H1 (cell line): ENCODE measurements around the gene HSPBP1. TPM values are rescaled to one million over a fixed set of nuclear protein-coding genes. Genes with fewer than 3 reads are reported as not detected.
A peak's percentile ranks its signal among the peaks of the same experiment; 100 is the strongest.

Experiments used
- CTCF ChIA-PET: fragments of 300-600 bp; sonication (Branson Sonifier 250); formaldehyde crosslinking; loops from one replicate; lab custom pipeline; 2021; ENCODE audit not compliant: partially characterized antibody; lab: Charles Lee
- POLR2A ChIA-PET: fragments of 300-600 bp; sonication (Branson Sonifier 250); formaldehyde crosslinking; loops from one replicate; lab custom pipeline; 2021; ENCODE audit warnings: inconsistent platforms; ENCODE audit not compliant: partially characterized antibody; lab: Charles Lee
- DNase-seq, 2 experiments: peaks; one replicate each; pipeline versions ENCODE4 v3.0.0 to v3.0.0-alpha.2; 2010 to 2022; ENCODE audit warnings: low spot score in 2 of 2, low read depth in 1 of 2, mixed read lengths in 1 of 2
- FAIRE-seq: peaks from 2 replicates; lab custom pipeline; 2011; peaks lifted over from hg19 to GRCh38; lab: Jason Lieb, UNC
- H2AFZ ChIP-seq: 2 replicates; pipeline ENCODE4 v1.8.1; 2012; ENCODE audit warnings: low read length, inconsistent platforms
- H2AK5ac ChIP-seq: 2 replicates; pipeline ENCODE4 v1.6.1; 2013; ENCODE audit warnings: low read depth, low read length
- H2BK120ac ChIP-seq: replicated peaks from 2 replicates; pipeline ENCODE3; 2013; ENCODE audit warnings: low read depth, low read length, inconsistent platforms
- H2BK12ac ChIP-seq: 2 replicates; pipeline ENCODE4 v1.6.1; 2013; ENCODE audit warnings: low read depth, low read length
- H2BK15ac ChIP-seq: 2 replicates; pipeline ENCODE4 v1.6.1; 2013; ENCODE audit warnings: low read length
- H2BK20ac ChIP-seq: 2 replicates; pipeline ENCODE4 v1.6.1; 2013; ENCODE audit warnings: low read length
- H2BK5ac ChIP-seq: 2 replicates; pipeline ENCODE4 v1.6.1; 2013; ENCODE audit warnings: low read depth, low read length
- H3K14ac ChIP-seq: 2 replicates; pipeline ENCODE4 v1.6.1; 2013; ENCODE audit warnings: inconsistent platforms; ENCODE audit not compliant: insufficient read length
- H3K18ac ChIP-seq: 2 replicates; pipeline ENCODE4 v1.6.1; 2013; ENCODE audit warnings: low read length; ENCODE audit errors: extremely low read depth
- H3K23ac ChIP-seq: 2 replicates; pipeline ENCODE4 v1.6.1; 2013; ENCODE audit warnings: inconsistent platforms; ENCODE audit not compliant: insufficient read length
- H3K23me2 ChIP-seq: 2 replicates; pipeline ENCODE4 v1.6.1; 2013; ENCODE audit warnings: low read depth, low read length
- H3K27ac ChIP-seq: 2 replicates; pipeline ENCODE4 v1.6.1; 2011; ENCODE audit warnings: low read depth, low read length, inconsistent platforms
- H3K27me3 ChIP-seq, 4 experiments: replicated peaks in 1 of 4; 1 replicate in 1 of 4; 2 replicates in 3 of 4; pipeline versions ENCODE4 v1.6.1 to v1.8.1; 2011 to 2013; ENCODE audit warnings: low read length in 3 of 4, mild to moderate bottlenecking in 3 of 4, inconsistent platforms in 2 of 4, mixed read lengths in 2 of 4, moderate library complexity in 1 of 4; ENCODE audit not compliant: control insufficient read depth in 3 of 4, insufficient read depth in 3 of 4; ENCODE audit errors: extremely low read depth in 1 of 4
- H3K36me3 ChIP-seq, 4 experiments: 2 replicates each; pipeline versions ENCODE4 v1.6.1 to v1.8.1; 2011 to 2013; ENCODE audit warnings: mild to moderate bottlenecking in 4 of 4, low read length in 3 of 4, moderate library complexity in 2 of 4, control low read depth in 1 of 4, inconsistent platforms in 1 of 4; ENCODE audit not compliant: insufficient read depth in 4 of 4, control insufficient read depth in 2 of 4
- H3K4ac ChIP-seq: replicated peaks from 2 replicates; pipeline ENCODE3; 2013; ENCODE audit warnings: low read length, low read depth, mixed read lengths, inconsistent platforms; ENCODE audit not compliant: insufficient read length
- H3K4me1 ChIP-seq, 4 experiments: replicated peaks in 1 of 4; 1 replicate in 1 of 4; 2 replicates in 3 of 4; pipeline versions ENCODE4 v1.6.1 to v1.8.1; 2011 to 2013; ENCODE audit warnings: low read length in 3 of 4, inconsistent platforms in 2 of 4, mixed read lengths in 1 of 4; ENCODE audit not compliant: insufficient read depth in 4 of 4, control insufficient read depth in 3 of 4
- H3K4me2 ChIP-seq, 2 experiments: 2 replicates each; pipeline versions ENCODE4 v1.6.1 to v1.8.1; 2011 to 2013; ENCODE audit warnings: low read depth in 2 of 2, low read length in 2 of 2, control low read depth in 1 of 2, inconsistent platforms in 1 of 2, mild to moderate bottlenecking in 1 of 2; ENCODE audit not compliant: insufficient read depth in 1 of 2
- H3K4me3 ChIP-seq, 4 experiments: fragments of 200-600, 300-600 bp in 1 of 4; sonication (generic), shearing (Covaris generic), sonication (Bioruptor Twin) in 1 of 4; 2 replicates each; pipeline versions ENCODE4 v1.5.1 to v1.8.1; 2011 to 2016; ENCODE audit warnings: low read length in 4 of 4, low read depth in 3 of 4, control low read depth in 2 of 4, inconsistent platforms in 2 of 4, mild to moderate bottlenecking in 2 of 4, mixed read lengths in 1 of 4, moderate library complexity in 1 of 4; ENCODE audit not compliant: insufficient read depth in 2 of 4; ENCODE audit errors: extremely low read depth in 1 of 4
- H3K56ac ChIP-seq: replicated peaks from 2 replicates; pipeline ENCODE3; 2013; ENCODE audit warnings: low read depth, mild to moderate bottlenecking, mixed read lengths, low read length, inconsistent platforms; ENCODE audit not compliant: insufficient read length
- H3K79me1 ChIP-seq: 2 replicates; pipeline ENCODE4 v1.6.1; 2013; ENCODE audit warnings: low read depth, low read length, control low read depth
- H3K79me2 ChIP-seq, 2 experiments: 2 replicates each; pipeline versions ENCODE4 v1.6.1 to v1.8.1; 2012 to 2013; ENCODE audit warnings: low read length in 2 of 2, mild to moderate bottlenecking in 2 of 2, inconsistent platforms in 1 of 2; ENCODE audit not compliant: insufficient read depth in 2 of 2, control insufficient read depth in 1 of 2
- H3K9ac ChIP-seq, 4 experiments: replicated peaks in 1 of 4; 1 replicate in 1 of 4; 2 replicates in 3 of 4; pipeline versions ENCODE4 v1.6.1 to v1.8.1; 2011 to 2013; ENCODE audit warnings: low read depth in 3 of 4, low read length in 3 of 4, control low read depth in 2 of 4, mild to moderate bottlenecking in 2 of 4, moderate library complexity in 2 of 4, inconsistent platforms in 1 of 4; ENCODE audit errors: extremely low read depth in 1 of 4
- H3K9me3 ChIP-seq, 2 experiments: 2 replicates each; pipeline versions ENCODE4 v1.6.1 to v1.8.1; 2012 to 2013; ENCODE audit warnings: mild to moderate bottlenecking in 2 of 2, moderate library complexity in 2 of 2, control low read depth in 1 of 2, inconsistent platforms in 1 of 2, low read depth in 1 of 2, low read length in 1 of 2, mixed read lengths in 1 of 2; ENCODE audit not compliant: insufficient read depth in 2 of 2
- H4K20me1 ChIP-seq, 2 experiments: replicated peaks in 1 of 2; 2 replicates each; pipeline versions ENCODE3 to v1.8.1; 2011 to 2013; ENCODE audit warnings: inconsistent platforms in 2 of 2, low read length in 2 of 2, mild to moderate bottlenecking in 1 of 2; ENCODE audit not compliant: insufficient read depth in 2 of 2, control insufficient read depth in 1 of 2
- H4K5ac ChIP-seq: 2 replicates; pipeline ENCODE4 v1.6.1; 2013; ENCODE audit warnings: low read length, low read depth, mixed read lengths, inconsistent platforms; ENCODE audit not compliant: insufficient read length
- H4K8ac ChIP-seq: 2 replicates; pipeline ENCODE4 v1.8.0; 2013; ENCODE audit warnings: mild to moderate bottlenecking, moderate library complexity, low read length, inconsistent platforms; ENCODE audit not compliant: insufficient read depth; ENCODE audit errors: extremely low read depth
- H4K91ac ChIP-seq: replicated peaks from 2 replicates; pipeline ENCODE3; 2013; ENCODE audit warnings: low read length, mixed read lengths, inconsistent platforms; ENCODE audit not compliant: insufficient read length
- BCL11A ChIP-seq, 2 experiments: IDR thresholded peaks; one replicate each; pipeline ENCODE4 v1.6.1; 2011; ENCODE audit warnings: low read depth in 2 of 2, low read length in 2 of 2, mild to moderate bottlenecking in 2 of 2
- EP300 ChIP-seq, 2 experiments: IDR thresholded peaks; 1 replicate in 1 of 2; 2 replicates in 1 of 2; pipeline ENCODE4 v1.6.1; 2011 to 2012; ENCODE audit warnings: low read depth in 2 of 2, low read length in 2 of 2, mild to moderate bottlenecking in 2 of 2, borderline replicate concordance in 1 of 2, inconsistent platforms in 1 of 2, moderate library complexity in 1 of 2
- EZH2 ChIP-seq: fragments of 200-600 bp; sonication (generic); IDR thresholded peaks from 2 replicates; pipeline ENCODE4 v1.7.1; 2012; ENCODE audit warnings: low read depth, mild to moderate bottlenecking, moderate library complexity, low read length, inconsistent platforms; ENCODE audit not compliant: severe bottlenecking
- GABPA ChIP-seq: IDR thresholded peaks from 2 replicates; pipeline ENCODE4 v1.6.1; 2011; ENCODE audit warnings: mild to moderate bottlenecking, low read length, moderate library complexity, borderline replicate concordance; ENCODE audit not compliant: insufficient read depth
- KDM5A ChIP-seq: fragments of 200-600 bp; IDR thresholded peaks from 2 replicates; pipeline ENCODE4 v1.7.1; 2012; ENCODE audit warnings: mild to moderate bottlenecking, low read length, inconsistent platforms, mixed read lengths
- NRF1 ChIP-seq: IDR thresholded peaks from 2 replicates; pipeline ENCODE4 v1.6.1; 2011; ENCODE audit warnings: mild to moderate bottlenecking, low read depth, low read length, improper control_type of control experiment
- SAP30 ChIP-seq: fragments of 300-600 bp; sonication (generic); IDR thresholded peaks from 2 replicates; pipeline ENCODE4 v1.7.1; 2012; ENCODE audit warnings: low read length, moderate library complexity, mild to moderate bottlenecking, inconsistent platforms; ENCODE audit not compliant: insufficient read depth, insufficient replicate concordance
- SIX5 ChIP-seq: IDR thresholded peaks from 2 replicates; pipeline ENCODE4 v1.6.1; 2011; ENCODE audit warnings: mild to moderate bottlenecking, low read depth, low read length
- SRF ChIP-seq: IDR thresholded peaks from 2 replicates; pipeline ENCODE4 v1.6.1; 2011; ENCODE audit warnings: mild to moderate bottlenecking, low read depth, low read length, moderate library complexity
- WGBS, 2 experiments: shearing (Covaris generic) in 1 of 2; methylation state at CpG; one replicate each; pipeline versions ENCODE4 v1.1.6 to v1.1.7; 2013 to 2015; ENCODE audit warnings: low lambda C conversion rate in 2 of 2, mixed read lengths in 2 of 2, inconsistent platforms in 1 of 2, low coverage in 1 of 2, missing lambda C conversion rate in 1 of 2; ENCODE audit not compliant: insufficient replicate concordance in 2 of 2, insufficient coverage in 1 of 2, insufficient read length in 1 of 2; ENCODE audit errors: extremely low coverage in 1 of 2, missing lambda C conversion rate in 1 of 2; 5-methylcytosine and 5-hydroxymethylcytosine counted together
- polyA plus RNA-seq, 7 experiments: library from polyadenylated mRNA; depleted of rRNA in 3 of 7; stranded (reverse) in 5 of 7; unstranded in 2 of 7; fragments of >200 nt in 5 of 7; fragments of 200-250 nt in 2 of 7; gene quantifications; 1 replicate in 5 of 7; 2 replicates in 1 of 7; 4 replicates in 1 of 7; pipeline versions ENCODE4 v1.2.1 to v1.2.3, GENCODE V29; 2011 to 2013; ENCODE audit warnings: missing spikeins in 2 of 7, mixed read lengths in 2 of 7
- total RNA-seq: library from RNA; stranded (reverse); fragmentation: NEBNext Ultra II Directional; extraction: Animal tissue kit (Norgen Biotek cat#: 25700); gene quantifications from 2 replicates; pipeline ENCODE4 v1.2.1, GENCODE V29; 2021

Gene HSPBP1
- total and polyA plus RNA-seq, 2 of the 8 experiments (the other 6 are each of a cell fraction or from before 2014, with no cell fraction given): 63.4 to 100 TPM

DNA sequence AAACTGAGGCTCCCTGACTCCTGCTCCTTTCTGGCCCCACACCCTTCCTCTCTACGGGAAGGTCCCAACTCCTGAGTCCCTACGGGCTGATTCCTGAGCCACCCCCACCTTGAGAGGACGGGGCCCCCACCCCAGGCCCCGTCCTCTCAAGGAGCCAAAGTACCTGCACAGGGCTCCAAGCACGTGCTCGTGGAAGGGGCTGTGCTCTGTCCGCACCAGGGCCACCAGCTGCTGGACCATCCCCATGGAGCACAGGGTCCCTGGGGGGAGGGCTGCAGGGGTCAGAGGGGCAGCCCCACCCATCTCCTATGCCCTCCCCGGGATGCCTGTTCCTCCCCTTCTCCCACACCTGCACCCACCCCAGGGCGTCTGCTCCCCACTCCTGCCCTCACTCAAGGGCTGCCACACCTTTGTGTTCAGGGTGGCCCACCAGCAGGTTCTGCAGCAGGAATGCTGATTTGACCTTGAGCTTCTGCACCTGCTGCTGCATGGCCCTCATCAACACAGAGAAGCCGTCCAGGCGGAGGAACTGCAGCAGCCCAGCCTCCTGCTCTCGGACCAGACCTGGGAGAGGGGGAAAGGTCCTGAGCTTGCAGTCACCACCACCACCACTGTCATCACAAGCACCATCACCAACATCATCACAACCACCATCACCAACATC is 14.1 kb downstream of the HSPBP1 start:
- peaks cover 0 to 10% of the 10 kb centered on the region in 2 experiments for H4K20me1 ChIP-seq
- CTCF ChIA-PET: interaction anchor here (1.4 kb wide), 1 partner anchor 12 kb away, joined by 4 read pairs; no protein-coding TSS in a partner anchor
- no peak overlapping the region for H2BK120ac ChIP-seq
- H3K56ac ChIP-seq: peak overlapping the region; percentile 96
- peaks cover 0 to 3% (median 0%) of the 10 kb centered on the region in 4 experiments; a peak in 1 of 7 replicates for H3K4me1 ChIP-seq
- no peak overlapping the region for H4K91ac ChIP-seq
- no peak overlapping the region for H4K5ac ChIP-seq
- peaks cover 0 to 3% of the 10 kb centered on the region in 2 experiments; a peak in 3 of 4 replicates for H3K9me3 ChIP-seq
- H3K4me2 ChIP-seq: no peak overlapping the region
- no peak overlapping the region for H3K18ac ChIP-seq
- POLR2A ChIA-PET: interaction anchor here (1.7 kb wide), 1 partner anchor 142 kb away, joined by 5 read pairs; the partner anchor contains the start of gene UBE2S
- no peak overlapping the region for H3K4ac ChIP-seq
- H3K36me3 ChIP-seq: no peaks in the 10 kb centered on the region
- no peak overlapping the region; the same call in 1 of the 2 replicates for H2BK5ac ChIP-seq
- no peak overlapping the region for H3K14ac ChIP-seq
- no peak overlapping the region for H3K4me3 ChIP-seq
- DNase-seq (no peak), FAIRE-seq (no peak)
- 82% methylated on average over 7 of the region's 12 CpGs; no CpG with 5 or more reads in 1 of the 2 experiments for WGBS, 2 experiments
- H3K9ac ChIP-seq: no peak overlapping the region
- H2AFZ ChIP-seq: no peak overlapping the region
- H3K79me2 ChIP-seq: peaks cover 0 to 6% of the 10 kb centered on the region in 2 experiments; a peak in 1 of 4 replicates
- 0 out of 2 replicates have a peak overlapping the region, but pooled peaks have one; percentile 60 for H2BK12ac ChIP-seq
- H3K27me3 ChIP-seq: no peaks in the 10 kb centered on the region
- H4K8ac ChIP-seq: no peak overlapping the region
- peaks cover 9% of the 10 kb centered on the region; the same call in 1 of the 2 replicates for H3K23me2 ChIP-seq
- H3K27ac ChIP-seq: no peak overlapping the region
- H2BK20ac ChIP-seq: no peak overlapping the region
- H2BK15ac ChIP-seq: no peak overlapping the region
- no peak overlapping the region for H3K23ac ChIP-seq
- H3K79me1 ChIP-seq: peaks cover 7% of the 10 kb centered on the region
- H2AK5ac ChIP-seq: peak overlapping the region; percentile 90; the same call in 1 of the 2 replicates
- TF ChIP-seq BCL11A (IDR thresholded peaks at IDR 0.05; ENCODE audit: low read depth in 2 of 2, low read length in 2 of 2) (no peak), SIX5 (no peak), KDM5A (no peak), GABPA (no peak), SAP30 (no peak), NRF1 (no peak), SRF (no peak), EP300 (IDR thresholded peaks at IDR 0.05; ENCODE audit: borderline replicate concordance in 1 of 2, low read depth in 2 of 2, low read length in 2 of 2) (no peak), EZH2 (no peak)
